Fibroblast of the aortic adventitia (primary cell): ENCODE measurements around the gene ZHX3. TPM values are rescaled to one million over a fixed set of nuclear protein-coding genes. Genes with fewer than 3 reads are reported as not detected.
A peak's percentile ranks its signal among the peaks of the same experiment; 100 is the strongest.

Source experiments
- DNase-seq: peaks from one replicate; pipeline ENCODE4 v3.0.0-alpha.2; 2010; ENCODE audit warnings: low read depth
- H3K4me3 ChIP-seq: 2 replicates; pipeline ENCODE4 v1.5.1; 2011; ENCODE audit warnings: low read depth, mild to moderate bottlenecking, control low read depth, low read length, moderate library complexity
- CTCF ChIP-seq: IDR thresholded peaks from 2 replicates; pipeline ENCODE4 v1.5.1; 2011; ENCODE audit warnings: mild to moderate bottlenecking, low read length, control low read depth, inconsistent platforms; ENCODE audit not compliant: insufficient read depth
- total RNA-seq: library from RNA; depleted of rRNA; stranded (reverse); fragments of >200 nt; gene quantifications from 2 replicates; pipeline ENCODE4 v1.2.3, GENCODE V29; 2012; ENCODE audit warnings: low replicate concordance

Gene ZHX3
- total RNA-seq, 1 donor: 47.2 TPM

GRCh38 chr20:41342474-41343464 is 25.2 kb upstream of the ZHX3 start:
- DNase-seq: no peak
- TF ChIP-seq CTCF: no peak
- no peak overlapping the region for H3K4me3 ChIP-seq

GRCh38 chr20:41340327-41341055 is 23.0 kb upstream of the ZHX3 start, which contains the start of gene LPIN3:
LPIN3 (plus strand) TSS chr20:41340821; CDS start chr20:41345804, 4,983 bp downstream.
- H3K4me3 ChIP-seq: peak within 1 kb of the TSS; percentile 73
- DNase-seq: peak; percentile 87
- TF ChIP-seq CTCF: peak; percentile 13

DNA sequence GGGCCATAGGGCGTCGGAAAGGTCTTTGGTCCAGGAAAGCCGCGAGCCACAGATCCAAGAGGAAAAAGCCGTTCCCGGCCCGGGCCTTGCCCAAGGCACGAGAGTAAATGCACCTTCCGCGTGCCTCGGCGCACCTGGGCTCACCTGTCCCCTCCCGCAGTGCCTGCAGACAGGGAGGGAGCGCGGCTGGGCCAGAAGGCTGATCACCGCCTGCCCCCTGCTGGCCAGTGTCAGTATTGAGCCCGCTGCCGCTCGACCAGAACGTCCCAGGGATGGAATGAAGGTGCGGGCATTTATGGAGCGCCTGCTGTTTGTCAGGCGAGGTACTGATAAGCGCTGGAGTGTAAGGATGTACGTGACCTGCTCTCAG is 22.4 kb upstream of the ZHX3 start:
- TF ChIP-seq CTCF: peak; percentile 92
- DNase-seq: peak; percentile 65
- H3K4me3 ChIP-seq: peak overlapping the region; percentile 73

- H3K4me3 ChIP-seq: no peak overlapping the region
- DNase-seq: no peak
- TF ChIP-seq CTCF: no peak
These were observed 19.4 kb upstream of the ZHX3 start for GRCh38 chr20:41336711-41337492.

- TF ChIP-seq CTCF: no peak
- DNase-seq: no peak
- no peak overlapping the region for H3K4me3 ChIP-seq
These were observed 18.1 kb upstream of the ZHX3 start for GRCh38 chr20:41335591-41335990.
